K562 treated with DMSO at 1 percent for 24 hours (cell line): ENCODE results near the gene GNG3. TPM values are rescaled to one million over a fixed set of nuclear protein-coding genes. Genes with fewer than 3 reads are reported as not detected.

Experiments
- total RNA-seq: library from RNA; unstranded; fragments of 300-600 nt; gene quantifications from 2 replicates; pipeline ENCODE4 v1.2.3, GENCODE V29; 2022; ENCODE audit warnings: low read depth; ENCODE audit not compliant: insufficient read depth

The GNG3 gene
- total RNA-seq = 0.44 TPM in 1 of 2 replicates, not detected in the other

DNA sequence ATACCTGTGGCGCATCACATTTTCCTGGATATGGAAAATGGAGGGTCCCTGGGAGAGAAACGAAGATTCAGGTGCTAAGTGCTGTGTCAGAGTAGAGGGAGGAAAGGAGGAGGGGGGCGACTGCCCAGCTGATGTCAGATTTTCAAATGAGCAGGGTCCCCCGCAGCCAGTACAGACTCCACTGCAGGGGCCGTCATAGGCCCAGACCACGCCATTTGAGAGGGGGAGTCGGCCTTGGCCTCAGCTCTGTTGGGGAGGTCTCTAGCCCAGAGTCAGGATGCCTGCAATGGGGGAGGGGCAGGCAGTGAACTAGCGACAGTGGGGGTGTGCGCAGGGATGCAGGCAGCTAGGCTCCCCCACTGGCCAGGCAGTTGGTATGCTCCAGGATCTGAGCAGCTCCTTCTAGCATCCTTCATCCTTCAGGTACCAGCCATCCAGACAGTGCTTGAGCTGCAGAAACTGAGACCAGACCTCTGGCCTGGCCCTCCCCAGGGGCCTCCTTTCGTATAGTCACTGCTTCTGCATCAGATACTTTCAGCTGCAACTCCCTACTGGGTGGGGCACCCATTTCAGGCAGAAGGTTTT is at the start of gene GNG3, which contains the start of gene BSCL2:
TSS of gene GNG3 (plus strand) at position 400 of the 585 bp plus-strand sequence. CDS start 620 bp downstream, outside the sequence.
TSS of gene BSCL2 (minus strand) at position 148 of the 585 bp plus-strand sequence. CDS start 229 bp downstream, outside the sequence.

GRCh38 chr11:62665075-62665598 is 42.3 kb upstream of the GNG3 start, which contains the start of the genes C11orf98 and CSKMT:
TSS of gene C11orf98 (minus strand) at chr11:62665210. CDS start at chr11:62665169, 41 bp downstream.
TSS of gene CSKMT (plus strand) at chr11:62665312. CDS start at chr11:62665880, 568 bp downstream.

DNA sequence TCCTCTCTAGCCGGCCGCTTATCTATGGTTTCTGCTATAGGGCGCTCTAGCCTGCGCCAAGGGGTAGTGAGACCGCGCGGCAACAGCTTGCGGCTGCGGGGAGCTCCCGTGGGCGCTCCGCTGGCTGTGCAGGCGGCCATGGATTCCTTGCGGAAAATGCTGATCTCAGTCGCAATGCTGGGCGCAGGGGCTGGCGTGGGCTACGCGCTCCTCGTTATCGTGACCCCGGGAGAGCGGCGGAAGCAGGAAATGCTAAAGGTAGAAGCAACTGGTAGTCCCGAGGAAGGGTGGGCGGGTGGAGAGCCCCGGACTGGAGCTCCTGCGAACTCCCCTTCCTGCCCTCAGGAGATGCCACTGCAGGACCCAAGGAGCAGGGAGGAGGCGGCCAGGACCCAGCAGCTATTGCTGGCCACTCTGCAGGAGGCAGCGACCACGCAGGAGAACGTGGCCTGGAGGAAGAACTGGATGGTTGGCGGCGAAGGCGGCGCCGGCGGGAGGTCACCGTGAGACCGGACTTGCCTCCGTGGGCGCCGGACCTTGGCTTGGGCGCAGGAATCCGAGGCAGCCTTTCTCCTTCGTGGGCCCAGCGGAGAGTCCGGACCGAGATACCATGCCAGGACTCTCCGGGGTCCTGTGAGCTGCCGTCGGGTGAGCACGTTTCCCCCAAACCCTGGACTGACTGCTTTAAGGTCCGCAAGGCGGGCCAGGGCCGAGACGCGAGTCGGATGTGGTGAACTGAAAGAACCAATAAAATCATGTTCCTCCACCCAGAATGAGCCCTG is 35.7 kb upstream of the GNG3 start, which contains the start of the genes LBHD1 and UQCC3:
TSS of gene LBHD1 (minus strand) at position 660 of the 782 bp plus-strand sequence. CDS start 2,236 bp downstream, outside the sequence.
TSS of gene UQCC3 (plus strand) at position 66 of the 782 bp plus-strand sequence. CDS start at position 139, 73 bp downstream.

GRCh38 chr11:62678770-62679696 is 28.4 kb upstream of the GNG3 start, which contains the start of gene UBXN1:
TSS of gene UBXN1 (minus strand) at chr11:62679073. CDS start at chr11:62678923, 150 bp downstream.

GRCh38 chr11:62689421-62690183 is 17.9 kb upstream of the GNG3 start, which contains the start of gene LRRN4CL:
TSS of gene LRRN4CL (minus strand) at chr11:62689530. CDS start at chr11:62688508, 1,022 bp downstream.

GRCh38 chr11:62727165-62727871 is 19.8 kb downstream of the GNG3 start, which contains the start of gene HNRNPUL2:
TSS of gene HNRNPUL2 (minus strand) at chr11:62727457. CDS start at chr11:62727156, 301 bp downstream.

DNA sequence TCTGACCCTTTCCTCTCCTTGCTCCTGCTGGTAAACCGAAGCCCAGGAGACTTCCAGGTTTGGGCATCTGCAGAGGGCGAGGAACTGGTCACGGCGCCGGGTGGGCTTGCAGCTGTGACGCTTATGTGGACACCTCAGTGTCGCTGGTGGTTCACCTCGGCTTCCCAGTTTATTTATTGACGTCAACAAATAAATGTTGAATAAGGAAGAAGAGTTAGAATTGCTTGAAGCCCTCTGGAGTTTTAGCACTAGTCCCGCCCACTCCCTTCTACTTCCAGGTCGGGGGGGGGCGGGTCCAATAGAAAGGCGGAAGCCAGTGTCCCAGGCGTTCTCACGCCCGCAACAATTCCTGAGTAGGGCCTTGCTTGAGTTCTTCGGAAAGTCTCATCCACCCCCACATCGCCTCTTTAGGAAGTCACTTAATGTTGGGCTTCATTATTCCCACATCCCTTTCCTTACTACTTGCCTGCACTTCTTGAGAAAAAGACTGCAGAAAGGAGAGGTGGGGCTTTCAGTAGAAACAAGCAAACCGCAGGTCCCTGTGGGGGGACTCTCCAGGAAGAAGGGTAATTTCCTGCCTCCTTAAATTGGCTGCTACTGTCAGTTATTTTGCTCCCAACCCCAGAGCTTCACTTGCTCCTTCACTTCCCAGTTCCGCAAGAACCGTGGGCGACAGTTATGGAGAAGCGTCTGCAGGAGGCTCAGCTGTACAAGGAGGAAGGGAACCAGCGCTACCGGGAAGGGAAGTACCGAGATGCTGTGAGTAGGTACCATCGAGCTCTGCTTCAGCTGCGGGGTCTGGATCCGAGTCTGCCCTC is 20.9 kb downstream of the GNG3 start, which contains the start of gene TTC9C:
TSS of gene TTC9C (plus strand) at position 316 of the 818 bp plus-strand sequence. CDS start at position 679, 363 bp downstream.

DNA sequence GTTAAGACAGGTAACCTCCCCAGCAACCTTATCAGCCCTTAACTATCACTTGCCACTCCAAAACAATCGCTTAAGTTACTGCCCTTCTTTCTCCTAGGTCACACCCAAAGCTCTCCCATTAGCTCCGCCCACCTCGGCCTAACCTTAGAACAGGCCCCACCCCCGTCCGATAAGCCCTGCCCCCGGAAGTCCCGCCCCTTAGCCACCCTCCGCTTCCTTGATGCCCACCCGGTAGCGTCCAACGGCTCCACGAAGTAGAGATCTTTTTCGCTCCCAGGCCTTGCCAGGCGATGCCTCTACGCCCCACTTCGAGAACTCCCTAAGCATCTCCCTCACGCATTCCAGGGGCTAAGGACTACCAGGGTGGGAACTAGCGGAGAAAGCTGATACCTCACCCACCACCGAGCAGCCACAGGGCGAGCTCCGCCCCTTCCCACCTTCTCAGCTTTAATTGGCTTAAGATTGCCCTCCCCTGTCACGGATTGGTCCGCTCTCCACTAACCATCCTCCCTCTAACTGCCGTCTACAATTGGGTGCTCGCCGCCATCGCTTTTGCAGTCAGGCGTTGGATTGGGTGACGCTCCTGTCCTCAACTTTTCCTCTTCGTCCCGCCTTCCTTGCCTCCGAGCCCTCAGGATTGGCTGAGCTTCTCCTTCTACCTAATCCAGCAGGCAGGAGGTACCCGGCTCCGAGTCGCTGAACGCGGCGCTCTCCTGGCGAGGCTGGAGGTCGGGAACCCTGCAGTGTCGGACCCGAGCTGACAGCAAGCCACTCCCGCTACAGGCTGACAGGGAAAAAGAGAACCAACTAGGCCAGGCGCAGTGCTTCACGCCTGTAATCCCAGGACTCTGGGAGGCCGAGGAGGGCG is 46.5 kb downstream of the GNG3 start, which contains the start of gene ZBTB3:
TSS of gene ZBTB3 (minus strand) at position 425 of the 868 bp plus-strand sequence. CDS start 496 bp downstream, outside the sequence.

Other genes with a start within 250 kb of the GNG3 start
- 22.4 and 23.6 TPM in 2 replicates for gene AHNAK, start 160.9 kb upstream of the GNG3 start, total RNA-seq
- 3,596 and 3,725 TPM in 2 replicates for gene EEF1G, start 133.8 kb upstream of the GNG3 start, total RNA-seq
- 29.6 and 30.9 TPM in 2 replicates for gene TUT1, start 116.2 kb upstream of the GNG3 start, total RNA-seq
- gene MTA2, start 105.8 kb upstream of the GNG3 start, total RNA-seq = 101 and 103 TPM in 2 replicates
- gene EML3, start 94.9 kb upstream of the GNG3 start, total RNA-seq = 33.2 and 34.6 TPM in 2 replicates
- 1.3 and 1.7 TPM in 2 replicates for gene ROM1, start 94.4 kb upstream of the GNG3 start, total RNA-seq
- 118 TPM in 2 replicates for gene B3GAT3, start 85.7 kb upstream of the GNG3 start, total RNA-seq
- gene GANAB, start 61.1 kb upstream of the GNG3 start, total RNA-seq = 290 and 292 TPM in 2 replicates
- 44.5 and 48.9 TPM in 2 replicates for gene INTS5, start 54.4 kb upstream of the GNG3 start, total RNA-seq
- 127 and 134 TPM in 2 replicates for gene C11orf98, start 42.5 kb upstream of the GNG3 start, total RNA-seq
- gene CSKMT, start 42.4 kb upstream of the GNG3 start, total RNA-seq = 26.4 and 27.9 TPM in 2 replicates
- 24.1 and 25.0 TPM in 2 replicates for gene UQCC3, start 36.0 kb upstream of the GNG3 start, total RNA-seq
- 5.9 and 7.1 TPM in 2 replicates for gene LBHD1, start 35.4 kb upstream of the GNG3 start, total RNA-seq
- 259 and 275 TPM in 2 replicates for gene UBXN1, start 28.6 kb upstream of the GNG3 start, total RNA-seq
- 0.22 TPM in 1 of 2 replicates, not detected in the other for gene LRRN4CL, start 18.1 kb upstream of the GNG3 start, total RNA-seq
- 49.7 and 57.8 TPM in 2 replicates for gene BSCL2, start 252 bp upstream of the GNG3 start, total RNA-seq
- 30.7 and 35.4 TPM in 2 replicates for gene HNRNPUL2, start 19.8 kb downstream of the GNG3 start, total RNA-seq
- 53.1 and 59.6 TPM in 2 replicates for gene TTC9C, start 20.8 kb downstream of the GNG3 start, total RNA-seq
- 3.9 and 4.2 TPM in 2 replicates for gene ZBTB3, start 46.5 kb downstream of the GNG3 start, total RNA-seq
- gene POLR2G, start 53.9 kb downstream of the GNG3 start, total RNA-seq = 133 and 165 TPM in 2 replicates
- 37.5 and 47.4 TPM in 2 replicates for gene TAF6L, start 63.7 kb downstream of the GNG3 start, total RNA-seq
- 51.3 and 52.2 TPM in 2 replicates for gene TMEM179B, start 79.7 kb downstream of the GNG3 start, total RNA-seq
- 22.4 and 24.5 TPM in 2 replicates for gene TMEM223, start 84.3 kb downstream of the GNG3 start, total RNA-seq
- 73.6 and 82.9 TPM in 2 replicates for gene NXF1, start 97.8 kb downstream of the GNG3 start, total RNA-seq
- 88.1 and 93.6 TPM in 2 replicates for gene STX5, start 124.4 kb downstream of the GNG3 start, total RNA-seq
- gene TEX54, start 125.2 kb downstream of the GNG3 start, total RNA-seq = 4.1 TPM in 1 of 2 replicates, not detected in the other
- 53.8 and 55.3 TPM in 2 replicates for gene WDR74, start 131.9 kb downstream of the GNG3 start, total RNA-seq
- gene SLC3A2, start 173.2 kb downstream of the GNG3 start, total RNA-seq = 456 and 459 TPM in 2 replicates
- not detected in 2 replicates for gene CHRM1, start 213.7 kb downstream of the GNG3 start, total RNA-seq